Testis (tissue), 2 donors: Measurements from ENCODE around the gene RPL31.

Experiments
- POLR2A ChIP-seq: fragments of 450-650 bp; IDR thresholded peaks from one replicate; pipeline ENCODE4 v1.6.1; 2017; ENCODE audit warnings: antibody characterized with exemption, mild to moderate bottlenecking, moderate library complexity
- TF ChIP-seq, protein P1 (sequence below), 3 experiments: fragments of 450-650 bp in 2 of 3; fragments of 200-600 bp in 1 of 3; sonication (generic) in 1 of 3; IDR thresholded peaks; one replicate each; pipeline ENCODE4 v1.5.1; 2016 to 2019; ENCODE audit warnings: antibody characterized with exemption in 3 of 3, mild to moderate bottlenecking in 2 of 3, moderate library complexity in 1 of 3

GRCh38 chr2:100974712-100975520 is 27.2 kb upstream of the RPL31 start:
- TF ChIP-seq, protein P1, sequence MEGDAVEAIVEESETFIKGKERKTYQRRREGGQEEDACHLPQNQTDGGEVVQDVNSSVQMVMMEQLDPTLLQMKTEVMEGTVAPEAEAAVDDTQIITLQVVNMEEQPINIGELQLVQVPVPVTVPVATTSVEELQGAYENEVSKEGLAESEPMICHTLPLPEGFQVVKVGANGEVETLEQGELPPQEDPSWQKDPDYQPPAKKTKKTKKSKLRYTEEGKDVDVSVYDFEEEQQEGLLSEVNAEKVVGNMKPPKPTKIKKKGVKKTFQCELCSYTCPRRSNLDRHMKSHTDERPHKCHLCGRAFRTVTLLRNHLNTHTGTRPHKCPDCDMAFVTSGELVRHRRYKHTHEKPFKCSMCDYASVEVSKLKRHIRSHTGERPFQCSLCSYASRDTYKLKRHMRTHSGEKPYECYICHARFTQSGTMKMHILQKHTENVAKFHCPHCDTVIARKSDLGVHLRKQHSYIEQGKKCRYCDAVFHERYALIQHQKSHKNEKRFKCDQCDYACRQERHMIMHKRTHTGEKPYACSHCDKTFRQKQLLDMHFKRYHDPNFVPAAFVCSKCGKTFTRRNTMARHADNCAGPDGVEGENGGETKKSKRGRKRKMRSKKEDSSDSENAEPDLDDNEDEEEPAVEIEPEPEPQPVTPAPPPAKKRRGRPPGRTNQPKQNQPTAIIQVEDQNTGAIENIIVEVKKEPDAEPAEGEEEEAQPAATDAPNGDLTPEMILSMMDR (IDR thresholded peaks at IDR 0.05) = no peak
- no peak for TF ChIP-seq POLR2A
